ENCODE data around the gene CD1D. TPM values are rescaled to one million over a fixed set of nuclear protein-coding genes. Genes with fewer than 3 reads are reported as not detected.
A peak's percentile ranks its signal among the peaks of the same experiment; 100 is the strongest.

CD1D gene
- 3.2 TPM for total RNA-seq
- 0.77 TPM for polyA plus RNA-seq (ENCODE audit: insufficient read depth, low read depth, low replicate concordance)
- long read RNA-seq, donor 1 = 0 reads
- long read RNA-seq, donor 2 = 0 reads
- long read RNA-seq, donor 3 = 0 reads
- long read RNA-seq, donor 4 = 0 reads
- long read RNA-seq, donor 5 = 0 reads
- long read RNA-seq, donor 6 = 0 reads
- long read RNA-seq, donor 7, partial matches to known transcripts = 0 of 2 reads
- long read RNA-seq, donor 7, other reads (novel, unspliced or antisense) = 2 of 2 reads
- long read RNA-seq, donor 8 = 0 reads
- long read RNA-seq, donor 9 = 0 reads
- long read RNA-seq, donor 10 = 0 reads

- H3K36me3 ChIP-seq (ENCODE audit: control insufficient read depth in 2 of 3, insufficient read depth in 3 of 3, low read length in 3 of 3) = no peaks in the 10 kb centered on the region
- H3K4me1 ChIP-seq (ENCODE audit: control insufficient read depth in 2 of 3, insufficient read depth in 2 of 3, low read depth in 1 of 3, low read length in 3 of 3) = peaks cover 0 to 6% (median 3%) of the 10 kb centered on the region in 3 donors
- no peaks in the 10 kb centered on the region for H3K27me3 ChIP-seq (ENCODE audit: control insufficient read depth, insufficient read depth, low read length)
- H3K27ac ChIP-seq (ENCODE audit: low read depth in 2 of 2, low read length in 2 of 2) = no peak within 1 kb of the TSS
- peak within 1 kb of the TSS in 1 of 3 donors; percentile 2 for H3K9ac ChIP-seq (ENCODE audit: low read length in 3 of 3)
- H3K4me3 ChIP-seq (ENCODE audit: low read length in 3 of 3) = peak within 1 kb of the TSS; percentile 41 to 58 (median 47)
- TF ChIP-seq, protein P1, sequence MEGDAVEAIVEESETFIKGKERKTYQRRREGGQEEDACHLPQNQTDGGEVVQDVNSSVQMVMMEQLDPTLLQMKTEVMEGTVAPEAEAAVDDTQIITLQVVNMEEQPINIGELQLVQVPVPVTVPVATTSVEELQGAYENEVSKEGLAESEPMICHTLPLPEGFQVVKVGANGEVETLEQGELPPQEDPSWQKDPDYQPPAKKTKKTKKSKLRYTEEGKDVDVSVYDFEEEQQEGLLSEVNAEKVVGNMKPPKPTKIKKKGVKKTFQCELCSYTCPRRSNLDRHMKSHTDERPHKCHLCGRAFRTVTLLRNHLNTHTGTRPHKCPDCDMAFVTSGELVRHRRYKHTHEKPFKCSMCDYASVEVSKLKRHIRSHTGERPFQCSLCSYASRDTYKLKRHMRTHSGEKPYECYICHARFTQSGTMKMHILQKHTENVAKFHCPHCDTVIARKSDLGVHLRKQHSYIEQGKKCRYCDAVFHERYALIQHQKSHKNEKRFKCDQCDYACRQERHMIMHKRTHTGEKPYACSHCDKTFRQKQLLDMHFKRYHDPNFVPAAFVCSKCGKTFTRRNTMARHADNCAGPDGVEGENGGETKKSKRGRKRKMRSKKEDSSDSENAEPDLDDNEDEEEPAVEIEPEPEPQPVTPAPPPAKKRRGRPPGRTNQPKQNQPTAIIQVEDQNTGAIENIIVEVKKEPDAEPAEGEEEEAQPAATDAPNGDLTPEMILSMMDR (IDR thresholded peaks at IDR 0.05; ENCODE audit: borderline replicate concordance, extremely low read depth, insufficient read depth) = no peak
- intact Hi-C loops (cut with DNase I) = no loop called here
- no peak for FAIRE-seq
- DNase-seq = peak; percentile 73 to 85 (median 79)
- no peaks in the 10 kb centered on the region for H3K9me3 ChIP-seq (ENCODE audit: control insufficient read depth in 2 of 3, insufficient read depth in 1 of 3, low read length in 3 of 3)
Observed at GRCh38 chr1:158180741-158181576, at the start of gene CD1D. Gene CD1D (plus strand): TSS chr1:158180895. CDS start chr1:158181102, 207 bp downstream.

DNA sequence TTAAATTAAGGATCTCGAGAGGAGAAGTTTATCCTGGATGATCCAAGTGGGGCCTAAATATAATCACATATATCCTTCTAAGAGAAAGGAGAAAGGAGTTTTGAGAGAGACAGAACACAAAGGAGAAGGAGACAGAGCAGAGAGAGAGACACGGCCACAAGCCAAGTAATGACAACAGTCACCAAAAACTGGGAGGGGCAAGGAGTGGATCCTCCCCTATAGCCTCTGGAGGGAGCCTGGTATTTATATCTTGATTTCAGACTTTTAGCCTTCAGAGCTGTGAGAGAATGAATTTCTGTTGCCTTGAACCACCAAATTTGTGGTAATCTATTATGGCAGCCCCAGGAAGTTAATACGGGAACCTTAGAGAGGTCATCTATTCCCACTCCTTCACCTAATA is 49.5 kb upstream of the CD1D start:
- Histone ChIP-seq H3K4me3 (ENCODE audit: low read length in 3 of 3) (no peak overlapping the region), H3K27ac (ENCODE audit: low read depth in 2 of 2, low read length in 2 of 2) (no peak overlapping the region), H3K27me3 (ENCODE audit: control insufficient read depth, insufficient read depth, low read length) (no peaks in the 10 kb centered on the region), H3K9me3 (ENCODE audit: control insufficient read depth in 2 of 3, insufficient read depth in 1 of 3, low read length in 3 of 3) (no peaks in the 10 kb centered on the region), H3K36me3 (ENCODE audit: control insufficient read depth in 2 of 3, insufficient read depth in 3 of 3, low read length in 3 of 3) (no peaks in the 10 kb centered on the region), H3K9ac (ENCODE audit: low read length in 3 of 3) (no peak overlapping the region), H3K4me1 (ENCODE audit: control insufficient read depth in 2 of 3, insufficient read depth in 2 of 3, low read depth in 1 of 3, low read length in 3 of 3) (no peaks in the 10 kb centered on the region)
- no peak for DNase-seq
- intact Hi-C loops (cut with DNase I) = no loop called here
- FAIRE-seq = no peak
- TF ChIP-seq, protein P1 (IDR thresholded peaks at IDR 0.05; ENCODE audit: borderline replicate concordance, extremely low read depth, insufficient read depth) = no peak

DNA sequence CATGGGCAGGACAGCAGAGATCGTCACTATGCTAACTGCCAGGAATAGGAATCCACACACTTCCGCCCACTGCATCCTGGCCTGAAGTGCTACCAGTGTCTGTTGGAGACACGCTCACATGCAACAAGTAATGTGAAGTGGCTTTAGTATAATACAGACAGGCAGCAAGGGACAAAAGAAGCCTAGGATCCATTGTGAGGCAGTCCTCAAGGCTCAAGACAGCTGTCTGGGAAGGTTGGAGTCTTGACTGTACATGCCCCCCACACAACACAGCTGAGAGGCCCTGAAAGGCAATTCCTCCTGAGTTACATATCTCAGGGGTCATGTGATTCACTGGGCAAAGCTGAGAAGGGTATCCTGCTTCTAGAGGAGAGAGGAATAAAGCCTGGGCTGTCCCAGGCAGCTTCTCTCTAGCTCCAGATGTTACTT is 39.9 kb upstream of the CD1D start:
- Histone ChIP-seq H3K9me3 (ENCODE audit: control insufficient read depth in 2 of 3, insufficient read depth in 1 of 3, low read length in 3 of 3) (no peaks in the 10 kb centered on the region), H3K27ac (ENCODE audit: low read depth in 2 of 2, low read length in 2 of 2) (no peak overlapping the region), H3K9ac (ENCODE audit: low read length in 3 of 3) (no peak overlapping the region), H3K27me3 (ENCODE audit: control insufficient read depth, insufficient read depth, low read length) (no peaks in the 10 kb centered on the region), H3K4me3 (ENCODE audit: low read length in 3 of 3) (no peak overlapping the region), H3K4me1 (ENCODE audit: control insufficient read depth in 2 of 3, insufficient read depth in 2 of 3, low read depth in 1 of 3, low read length in 3 of 3) (no peaks in the 10 kb centered on the region), H3K36me3 (ENCODE audit: control insufficient read depth in 2 of 3, insufficient read depth in 3 of 3, low read length in 3 of 3) (no peaks in the 10 kb centered on the region)
- TF ChIP-seq, protein P1 (IDR thresholded peaks at IDR 0.05; ENCODE audit: borderline replicate concordance, extremely low read depth, insufficient read depth) = no peak
- FAIRE-seq = no peak
- peak in 1 of 5 donors; percentile 30 for DNase-seq
- intact Hi-C loops (cut with DNase I) = no loop called here
